CD4-positive, alpha-beta T cell (primary cell): ENCODE results near the gene CRIM1. TPM values are rescaled to one million over a fixed set of nuclear protein-coding genes. Genes with fewer than 3 reads are reported as not detected.

Experiments
- ATAC-seq: fragments of 200-7000 bp; cut with Tn5 transposase; one replicate; pipeline ENCODE4 v1.10.0; 2022; ENCODE audit warnings: mild to moderate bottlenecking; ENCODE audit not compliant: poor library complexity
- CTCF ChIA-PET: fragments of 350-600 bp; sonication (Branson Sonifier 250); formaldehyde crosslinking; loops from one replicate; lab custom pipeline; 2021; ENCODE audit warnings: antibody characterized with exemption, inconsistent platforms; lab: Charles Lee
- POLR2A ChIA-PET: fragments of 350-600 bp; sonication (Branson Sonifier 250); formaldehyde crosslinking; loops from one replicate; lab custom pipeline; 2021; ENCODE audit warnings: antibody characterized with exemption, inconsistent platforms; lab: Charles Lee
- DNase-seq, 14 experiments: peaks; one replicate each; pipeline ENCODE4 v3.0.0-alpha.2; 2013 to 2020; ENCODE audit warnings: mixed read lengths in 2 of 14
- H3K27ac ChIP-seq, 2 donors: one replicate each; pipeline versions ENCODE4 v1.5.1 to v1.7.0; 2013; ENCODE audit warnings: low read length in 2 of 2, low read depth in 1 of 2, mild to moderate bottlenecking in 1 of 2
- H3K27me3 ChIP-seq, 2 experiments: 1 replicate in 1 of 2; 2 replicates in 1 of 2; pipeline versions ENCODE4 v1.6.1 to v1.7.0; 2013; ENCODE audit warnings: low read length in 2 of 2, control low read depth in 1 of 2, mild to moderate bottlenecking in 1 of 2, moderate library complexity in 1 of 2; ENCODE audit not compliant: insufficient read depth in 2 of 2, control insufficient read depth in 1 of 2
- H3K36me3 ChIP-seq: one replicate; pipeline ENCODE4 v1.6.1; 2013; ENCODE audit warnings: low read length, control low read depth; ENCODE audit not compliant: insufficient read depth
- H3K4me1 ChIP-seq: one replicate; pipeline ENCODE4 v1.6.1; 2013; ENCODE audit warnings: low read length, control low read depth; ENCODE audit not compliant: insufficient read depth
- H3K4me3 ChIP-seq: one replicate; pipeline ENCODE4 v1.5.1; 2013; ENCODE audit warnings: mild to moderate bottlenecking, low read length, moderate library complexity
- H3K9me3 ChIP-seq, 2 experiments: 1 replicate in 1 of 2; 2 replicates in 1 of 2; pipeline versions ENCODE4 v1.6.1 to v1.7.0; 2013; ENCODE audit warnings: low read length in 2 of 2, mild to moderate bottlenecking in 2 of 2, control low read depth in 1 of 2, moderate library complexity in 1 of 2; ENCODE audit not compliant: control insufficient read depth in 1 of 2, insufficient read depth in 1 of 2
- H3K27ac Mint-ChIP-seq: one replicate; pipeline ENCODE4 v1.8.0; 2020; ENCODE audit warnings: mixed read lengths
- H3K27me3 Mint-ChIP-seq: one replicate; pipeline ENCODE4 v1.8.0; 2021; ENCODE audit warnings: mixed read lengths
- H3K36me3 Mint-ChIP-seq: one replicate; pipeline ENCODE4 v1.8.0; 2021; ENCODE audit warnings: low read depth, mixed read lengths
- H3K4me1 Mint-ChIP-seq: one replicate; pipeline ENCODE4 v1.8.0; 2021; ENCODE audit warnings: low read depth, mixed read lengths
- H3K4me3 Mint-ChIP-seq: one replicate; pipeline ENCODE4 v1.8.0; 2020; ENCODE audit warnings: mild to moderate bottlenecking, mixed read lengths
- H3K9me3 Mint-ChIP-seq: one replicate; pipeline ENCODE4 v1.8.0; 2020; ENCODE audit warnings: mixed read lengths
- intact Hi-C, 2 experiments: fragments of 100-400 bp; cut with DNase I in 1 of 2; cut with micrococcal nuclease in 1 of 2; formaldehyde crosslinking; loops; one replicate each; pipeline versions ENCODE4 v1.15.1 to v1.9.0; 2023 to 2025; cut with DNase I, micrococcal nuclease
- total RNA-seq, 174 experiments: library from RNA in 2 of 174; stranded (reverse) in 2 of 174; gene quantifications; one replicate each; pipeline ENCODE4 v1.2.3 and lab custom pipeline; 2021 to 2026
- TF ChIP-seq, protein P1 (sequence below): fragments of 200-600 bp; IDR thresholded peaks from one replicate; pipeline ENCODE4 v1.8.0; 2022; ENCODE audit warnings: antibody characterized with exemption, mild to moderate bottlenecking

The CRIM1 gene
- total RNA-seq, 2 experiments from 2014 or later: 1.1 to 1.7 TPM

DNA sequence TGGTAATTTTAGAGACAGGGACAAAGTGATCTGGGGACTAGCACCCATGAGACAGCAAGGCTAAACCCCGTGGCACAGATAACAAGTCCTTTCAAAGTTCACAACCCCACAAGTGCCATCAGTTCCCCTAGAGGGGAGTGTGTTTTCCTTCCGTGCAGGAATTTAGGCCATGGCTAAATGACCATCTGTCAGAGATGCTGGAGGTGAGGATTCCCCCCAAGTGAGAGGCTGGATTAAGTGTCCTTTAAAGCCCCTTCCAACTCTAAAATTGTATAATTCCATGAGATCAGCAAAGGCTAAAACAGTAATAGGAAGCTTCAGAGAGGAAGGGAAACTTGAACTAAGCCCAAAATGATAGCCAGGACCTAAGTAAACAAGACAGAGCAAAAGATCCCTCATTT lies 233.7 kb downstream of the CRIM1 start:
- TF ChIP-seq, protein P1, sequence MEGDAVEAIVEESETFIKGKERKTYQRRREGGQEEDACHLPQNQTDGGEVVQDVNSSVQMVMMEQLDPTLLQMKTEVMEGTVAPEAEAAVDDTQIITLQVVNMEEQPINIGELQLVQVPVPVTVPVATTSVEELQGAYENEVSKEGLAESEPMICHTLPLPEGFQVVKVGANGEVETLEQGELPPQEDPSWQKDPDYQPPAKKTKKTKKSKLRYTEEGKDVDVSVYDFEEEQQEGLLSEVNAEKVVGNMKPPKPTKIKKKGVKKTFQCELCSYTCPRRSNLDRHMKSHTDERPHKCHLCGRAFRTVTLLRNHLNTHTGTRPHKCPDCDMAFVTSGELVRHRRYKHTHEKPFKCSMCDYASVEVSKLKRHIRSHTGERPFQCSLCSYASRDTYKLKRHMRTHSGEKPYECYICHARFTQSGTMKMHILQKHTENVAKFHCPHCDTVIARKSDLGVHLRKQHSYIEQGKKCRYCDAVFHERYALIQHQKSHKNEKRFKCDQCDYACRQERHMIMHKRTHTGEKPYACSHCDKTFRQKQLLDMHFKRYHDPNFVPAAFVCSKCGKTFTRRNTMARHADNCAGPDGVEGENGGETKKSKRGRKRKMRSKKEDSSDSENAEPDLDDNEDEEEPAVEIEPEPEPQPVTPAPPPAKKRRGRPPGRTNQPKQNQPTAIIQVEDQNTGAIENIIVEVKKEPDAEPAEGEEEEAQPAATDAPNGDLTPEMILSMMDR: no peak
- Mint-ChIP-seq H3K27ac (no peak overlapping the region), H3K4me1 (peaks cover 26% of the 10 kb centered on the region), H3K36me3 (peaks cover 56% of the 10 kb centered on the region), H3K9me3 (no peaks in the 10 kb centered on the region), H3K4me3 (no peak overlapping the region), H3K27me3 (no peaks in the 10 kb centered on the region)
- DNase-seq: no peak
- no peaks in the 10 kb centered on the region for H3K4me1 ChIP-seq
- intact Hi-C loops: no loop called here
- no peaks in the 10 kb centered on the region for H3K9me3 ChIP-seq
- no peak overlapping the region for H3K4me3 ChIP-seq
- H3K27ac ChIP-seq: no peak overlapping the region
- CTCF ChIA-PET: no interaction called here
- H3K36me3 ChIP-seq: peaks cover 17% of the 10 kb centered on the region
- ATAC-seq: no peak
- POLR2A ChIA-PET: no interaction called here
- no peaks in the 10 kb centered on the region for H3K27me3 ChIP-seq

DNA sequence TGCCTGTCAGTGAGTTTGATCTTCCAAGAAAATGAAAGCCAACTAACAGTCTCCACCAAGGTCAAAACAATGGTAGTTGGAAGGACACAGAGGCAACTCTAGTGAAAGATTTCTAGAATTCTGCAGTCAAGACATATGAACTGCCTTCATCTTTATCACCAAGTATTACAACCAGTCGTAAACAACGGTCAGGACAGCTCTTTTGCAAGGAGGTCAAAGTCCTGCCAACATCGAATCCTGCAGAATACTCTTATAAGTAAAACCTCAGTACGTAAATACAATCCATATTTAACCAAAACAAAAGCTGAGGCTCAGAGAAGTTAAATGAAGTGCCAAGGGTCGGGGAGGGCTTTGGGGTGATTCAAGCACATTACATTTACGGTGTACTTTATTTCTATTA lies 239.3 kb downstream of the CRIM1 start:
- Mint-ChIP-seq H3K36me3 (peaks cover 16% of the 10 kb centered on the region), H3K4me1 (peaks cover 56% of the 10 kb centered on the region), H3K9me3 (no peaks in the 10 kb centered on the region), H3K27me3 (no peaks in the 10 kb centered on the region), H3K4me3 (peak overlapping the region; percentile 3), H3K27ac (no peak overlapping the region)
- CTCF ChIA-PET: no interaction called here
- POLR2A ChIA-PET: no interaction called here
- peaks cover 22% of the 10 kb centered on the region for H3K4me1 ChIP-seq
- H3K27ac ChIP-seq: no peak overlapping the region
- no peaks in the 10 kb centered on the region for H3K9me3 ChIP-seq
- H3K27me3 ChIP-seq: no peaks in the 10 kb centered on the region
- TF ChIP-seq, protein P1: no peak
- no peak overlapping the region for H3K4me3 ChIP-seq
- intact Hi-C loops: loop anchor here in 1 of 2 experiments (10.0 kb wide), 2 partner anchors 350 to 600 kb away; partner anchors contain the start of gene CEBPZOS
- DNase-seq: no peak
- no peak for ATAC-seq
- H3K36me3 ChIP-seq: peaks cover 8% of the 10 kb centered on the region

DNA sequence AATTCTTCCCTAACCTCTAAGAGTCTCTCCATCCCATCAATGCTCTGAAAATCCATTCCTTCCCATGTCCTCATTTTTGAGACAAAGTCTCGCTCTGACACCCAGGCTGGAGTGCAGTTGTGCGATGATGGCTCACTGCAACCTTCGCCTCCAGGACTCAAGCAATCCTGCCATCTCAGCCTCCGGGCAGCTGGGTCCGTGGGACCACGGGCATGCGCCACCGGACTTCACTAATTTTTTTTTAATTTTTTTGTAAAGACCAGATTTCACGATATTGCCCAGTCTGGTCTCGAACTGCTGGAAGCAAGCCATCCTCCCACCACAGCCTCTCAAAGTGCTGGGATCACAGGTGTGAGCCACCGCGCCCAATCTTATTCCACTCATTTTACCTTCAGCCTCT lies 240.8 kb downstream of the CRIM1 start:
- intact Hi-C loops: loop anchor here in 1 of 2 experiments (10.0 kb wide), 2 partner anchors 352 to 598 kb away; partner anchors contain the start of gene CEBPZOS
- H3K9me3 ChIP-seq: no peaks in the 10 kb centered on the region
- no peak overlapping the region for H3K4me3 ChIP-seq
- no peaks in the 10 kb centered on the region for H3K27me3 ChIP-seq
- DNase-seq: no peak
- Mint-ChIP-seq H3K4me1 (peaks cover 49% of the 10 kb centered on the region), H3K36me3 (peaks cover 4% of the 10 kb centered on the region), H3K27ac (no peak overlapping the region), H3K4me3 (peak overlapping the region; percentile 97), H3K27me3 (no peaks in the 10 kb centered on the region), H3K9me3 (no peaks in the 10 kb centered on the region)
- POLR2A ChIA-PET: no interaction called here
- peaks cover 22% of the 10 kb centered on the region for H3K4me1 ChIP-seq
- no peak overlapping the region for H3K27ac ChIP-seq
- CTCF ChIA-PET: no interaction called here
- TF ChIP-seq, protein P1: no peak
- ATAC-seq: no peak
- H3K36me3 ChIP-seq: no peaks in the 10 kb centered on the region
